HCT116 (cell line): Measurements from ENCODE around the gene BRWD1. TPM values are rescaled to one million over a fixed set of nuclear protein-coding genes. Genes with fewer than 3 reads are reported as not detected.

ENCODE experiments used
- ATAC-seq: fragments of 200-7000 bp; cut with Tn5 transposase; 2 replicates; pipeline ENCODE4 v1.9.1; 2020; ENCODE audit warnings: mild to moderate bottlenecking, moderate library complexity
- BruUV-seq: library from RNA; stranded (reverse); fragments of 400-500 nt; replicated peaks from 2 replicates; lab custom pipeline; 2021; lab: Mats Ljungman, UMichigan
- CTCF ChIA-PET: fragments of 300-600 bp; sonication (Branson Sonifier 250); formaldehyde crosslinking; loops from one replicate; lab custom pipeline; 2021; ENCODE audit warnings: antibody characterized with exemption; lab: Charles Lee
- POLR2A ChIA-PET: fragments of 300-600, 350-600 bp; sonication (Branson Sonifier 250); formaldehyde crosslinking; loops from one replicate; lab custom pipeline; 2021; ENCODE audit warnings: antibody characterized with exemption; lab: Charles Lee
- RAD21 ChIA-PET, 2 experiments: fragments of 300-600 bp; sonication (Branson Sonifier 250); formaldehyde crosslinking; loops; one replicate each; lab custom pipeline; 2023; ENCODE audit warnings: low total read pairs in 2 of 2; ENCODE audit not compliant: uncharacterized antibody in 2 of 2, unreplicated experiment in 2 of 2, low non-redundant PET in 1 of 2; lab: Charles Lee
- DNase-seq: peaks from one replicate; pipeline ENCODE4 v3.0.0-alpha.2; 2010; ENCODE audit warnings: low read depth, low spot score
- H2AFZ ChIP-seq: fragments of 200-600 bp; shearing (Covaris generic), sonication (generic); 2 replicates; pipeline ENCODE4 v1.6.1; 2017; ENCODE audit warnings: low read depth, mixed run types, mixed read lengths, antibody characterized with exemption, low read length; ENCODE audit not compliant: poor library complexity, severe bottlenecking
- H3K27ac ChIP-seq: 2 replicates; pipeline ENCODE4 v1.5.1; 2012; ENCODE audit warnings: low read depth, low read length
- H3K27me3 ChIP-seq: fragments of 200-600 bp; sonication (generic); 2 replicates; pipeline ENCODE4 v1.6.1; 2016; ENCODE audit warnings: mixed run types, low read length, mixed read lengths; ENCODE audit not compliant: insufficient read depth
- H3K36me3 ChIP-seq, 2 experiments: fragments of 200-500 bp in 1 of 2; fragments of 200-600 bp in 1 of 2; sonication (Bioruptor generic) in 1 of 2; sonication (generic) in 1 of 2; 2 replicates each; pipeline versions ENCODE4 v1.5.1 to v1.6.1; 2014 to 2016; ENCODE audit warnings: low read length in 2 of 2, inconsistent platforms in 1 of 2, mixed read lengths in 1 of 2, mixed run types in 1 of 2; ENCODE audit not compliant: insufficient read depth in 2 of 2, control insufficient read depth in 1 of 2
- H3K4me1 ChIP-seq, 2 experiments: fragments of 200-600 bp in 1 of 2; sonication (generic) in 1 of 2; 2 replicates each; pipeline versions ENCODE4 v1.5.1 to v1.6.1; 2012 to 2017; ENCODE audit warnings: low read length in 2 of 2, inconsistent platforms in 1 of 2, mild to moderate bottlenecking in 1 of 2, mixed read lengths in 1 of 2, mixed run types in 1 of 2, moderate library complexity in 1 of 2; ENCODE audit not compliant: insufficient read depth in 2 of 2, control insufficient read depth in 1 of 2
- H3K4me2 ChIP-seq: fragments of 200-600 bp; sonication (generic); 2 replicates; pipeline ENCODE4 v1.6.1; 2017; ENCODE audit warnings: mixed run types, low read length, mixed read lengths
- H3K4me3 ChIP-seq, 2 experiments: fragments of 200-600 bp in 1 of 2; sonication (generic) in 1 of 2; replicated peaks in 1 of 2; 2 replicates each; pipeline ENCODE4 v1.5.1; 2011 to 2016; ENCODE audit warnings: low read length in 2 of 2, control low read depth in 1 of 2, low read depth in 1 of 2, mild to moderate bottlenecking in 1 of 2, mixed read lengths in 1 of 2, mixed run types in 1 of 2
- H3K79me2 ChIP-seq: fragments of 200-600 bp; sonication (generic); 2 replicates; pipeline ENCODE4 v1.6.1; 2017; ENCODE audit warnings: mild to moderate bottlenecking, mixed run types, low read length, moderate library complexity, mixed read lengths; ENCODE audit not compliant: insufficient read depth
- H3K9ac ChIP-seq: fragments of 200-600 bp; sonication (generic); 2 replicates; pipeline ENCODE4 v1.6.1; 2016; ENCODE audit warnings: low read length, mixed read lengths
- H3K9me2 ChIP-seq: fragments of 200-600 bp; sonication (generic), shearing (Covaris generic); 2 replicates; pipeline ENCODE4 v1.6.1; 2017; ENCODE audit warnings: mixed run types, mild to moderate bottlenecking, moderate library complexity; ENCODE audit not compliant: insufficient read depth
- H3K9me3 ChIP-seq, 2 experiments: fragments of 200-500 bp in 1 of 2; fragments of 200-600 bp in 1 of 2; sonication (Bioruptor generic) in 1 of 2; sonication (generic) in 1 of 2; 2 replicates each; pipeline ENCODE4 v1.6.1; 2014 to 2017; ENCODE audit warnings: low read length in 2 of 2, mixed read lengths in 2 of 2, inconsistent platforms in 1 of 2, low read depth in 1 of 2, mild to moderate bottlenecking in 1 of 2, mixed run types in 1 of 2, moderate library complexity in 1 of 2; ENCODE audit not compliant: control insufficient read depth in 1 of 2, insufficient read depth in 1 of 2
- H4K20me1 ChIP-seq: fragments of 200-600 bp; sonication (generic), shearing (Covaris generic); 2 replicates; pipeline ENCODE4 v1.6.1; 2017; ENCODE audit warnings: mixed run types, mild to moderate bottlenecking, moderate library complexity; ENCODE audit not compliant: insufficient read depth
- ATF3 ChIP-seq: IDR thresholded peaks from 2 replicates; pipeline ENCODE4 v1.6.1; 2012
- CBX3 ChIP-seq: IDR thresholded peaks from 2 replicates; pipeline ENCODE4 v1.6.1; 2012; ENCODE audit warnings: low read depth
- CEBPB ChIP-seq: IDR thresholded peaks from 2 replicates; pipeline ENCODE4 v1.6.1; 2012; ENCODE audit warnings: low read depth
- CTCF ChIP-seq, 3 experiments: fragments of 200-600 bp in 1 of 3; sonication (generic) in 1 of 3; IDR thresholded peaks in 2 of 3; conservative IDR thresholded peaks in 1 of 3; 2 replicates each; pipeline ENCODE4 v1.5.1; 2012 to 2017; ENCODE audit warnings: low read depth in 2 of 3, low read length in 2 of 3, antibody characterized with exemption in 1 of 3, borderline replicate concordance in 1 of 3, control low read depth in 1 of 3, mild to moderate bottlenecking in 1 of 3, mixed read lengths in 1 of 3, mixed run types in 1 of 3, moderate library complexity in 1 of 3; ENCODE audit not compliant: insufficient read depth in 1 of 3
- EGR1 ChIP-seq: IDR thresholded peaks from 2 replicates; pipeline ENCODE4 v1.6.1; 2012; ENCODE audit warnings: low read depth
- EZH2 ChIP-seq: fragments of 200-600 bp; sonication (generic); IDR thresholded peaks from 2 replicates; pipeline ENCODE4 v1.6.1; 2017; ENCODE audit warnings: antibody characterized with exemption, mixed run types
- EZH2phosphoT487 ChIP-seq: fragments of 200-600 bp; IDR thresholded peaks from 2 replicates; pipeline ENCODE4 v1.6.1; 2018; ENCODE audit warnings: antibody characterized with exemption, borderline replicate concordance
- FOSL1 ChIP-seq: IDR thresholded peaks from 2 replicates; pipeline ENCODE4 v1.6.1; 2012; ENCODE audit warnings: low read depth
- MAX ChIP-seq: IDR thresholded peaks from 2 replicates; pipeline ENCODE4 v1.6.1; 2012
- POLR2A ChIP-seq: IDR thresholded peaks from 2 replicates; pipeline ENCODE4 v1.7.0; 2011; ENCODE audit warnings: borderline replicate concordance; ENCODE audit not compliant: insufficient read depth, insufficient read length; ENCODE audit errors: extremely low read depth
- POLR2AphosphoS5 ChIP-seq: IDR thresholded peaks from 2 replicates; pipeline ENCODE4 v1.6.1; 2011; ENCODE audit warnings: mild to moderate bottlenecking, low read depth, low read length, moderate library complexity
- RAD21 ChIP-seq: IDR thresholded peaks from 2 replicates; pipeline ENCODE4 v1.6.1; 2012; ENCODE audit warnings: low read depth, mild to moderate bottlenecking
- REST ChIP-seq: IDR thresholded peaks from 2 replicates; pipeline ENCODE4 v1.6.1; 2012; ENCODE audit warnings: low read depth
- SIN3A ChIP-seq: IDR thresholded peaks from 2 replicates; pipeline ENCODE4 v1.6.1; 2012; ENCODE audit warnings: low read depth
- SP1 ChIP-seq: IDR thresholded peaks from 2 replicates; pipeline ENCODE4 v1.6.1; 2012; ENCODE audit warnings: low read depth
- SRF ChIP-seq: IDR thresholded peaks from 2 replicates; pipeline ENCODE4 v1.6.1; 2012; ENCODE audit warnings: low read depth
- YY1 ChIP-seq: IDR thresholded peaks from 2 replicates; pipeline ENCODE4 v1.6.1; 2011; ENCODE audit warnings: low read length, low read depth, moderate library complexity, mild to moderate bottlenecking; ENCODE audit not compliant: insufficient replicate concordance; ENCODE audit errors: extremely low read depth
- ZBTB33 ChIP-seq: IDR thresholded peaks from 2 replicates; pipeline ENCODE4 v1.6.1; 2011; ENCODE audit warnings: mild to moderate bottlenecking, low read length, moderate library complexity; ENCODE audit not compliant: insufficient replicate concordance; ENCODE audit errors: extremely low read depth
- ZFX ChIP-seq: fragments of 450-650 bp; IDR thresholded peaks from 2 replicates; pipeline ENCODE4 v1.6.1; 2017
- ZNF274 ChIP-seq: fragments of 200-500 bp; sonication (Bioruptor generic); IDR thresholded peaks from 2 replicates; pipeline ENCODE4 v1.6.1; 2014; ENCODE audit warnings: mild to moderate bottlenecking, low read depth, low read length, inconsistent platforms
- intact Hi-C: fragments of 100-400 bp; cut with micrococcal nuclease; formaldehyde crosslinking; loops from 2 replicates; pipeline ENCODE4 v1.10.0; 2022
- total RNA-seq: library from RNA; stranded (reverse); gene quantifications from one replicate; pipeline ENCODE4 v1.2.1, GENCODE V29; 2021; ENCODE audit not compliant: unreplicated experiment

Gene BRWD1
- total RNA-seq, 1 experiment from 2014 or later: 33.1 TPM

GRCh38 chr21:39155578-39155977 lies 157.9 kb downstream of the BRWD1 start:
- intact Hi-C loops: no loop called here
- H3K4me3 ChIP-seq: no peak overlapping the region
- ATAC-seq (no peak), DNase-seq (no peak)
- no peak overlapping the region for H2AFZ ChIP-seq
- H3K4me1 ChIP-seq: peaks cover 0 to 5% of the 10 kb centered on the region in 2 experiments; a peak in 1 of 4 replicates
- no peaks in the 10 kb centered on the region for H3K79me2 ChIP-seq
- RAD21 ChIA-PET: no interaction called here
- H4K20me1 ChIP-seq: no peaks in the 10 kb centered on the region
- TF ChIP-seq ZBTB33: no peak
- TF ChIP-seq ZFX: no peak
- no peak for TF ChIP-seq EGR1
- TF ChIP-seq POLR2AphosphoS5: no peak
- TF ChIP-seq RAD21: no peak
- TF ChIP-seq YY1: no peak
- no peak for TF ChIP-seq SRF
- no peak for TF ChIP-seq CTCF (IDR thresholded peaks at IDR 0.05 in 2 of 3, conservative IDR thresholded peaks at IDR 0.05 in 1 of 3; ENCODE audit: borderline replicate concordance in 1 of 3, insufficient read depth in 1 of 3, low read depth in 2 of 3, low read length in 2 of 3)
- no peak for TF ChIP-seq ATF3
- TF ChIP-seq MAX: no peak
- TF ChIP-seq CBX3: no peak
- TF ChIP-seq ZNF274: no peak
- no peak for TF ChIP-seq EZH2
- TF ChIP-seq SP1: no peak
- no peak for TF ChIP-seq EZH2phosphoT487
- TF ChIP-seq SIN3A: no peak
- no peak for TF ChIP-seq FOSL1
- no peak for TF ChIP-seq POLR2A
- TF ChIP-seq REST: no peak
- TF ChIP-seq CEBPB: no peak
- H3K27ac ChIP-seq: no peak overlapping the region
- no peak overlapping the region for H3K4me2 ChIP-seq
- no peaks in the 10 kb centered on the region for H3K9me3 ChIP-seq
- CTCF ChIA-PET: no interaction called here
- POLR2A ChIA-PET: no interaction called here
- no peaks in the 10 kb centered on the region for H3K27me3 ChIP-seq
- no peaks in the 10 kb centered on the region for H3K9me2 ChIP-seq
- H3K36me3 ChIP-seq: no peaks in the 10 kb centered on the region
- no peak overlapping the region for H3K9ac ChIP-seq
- no TSS peak for BruUV-seq
